GM21526 (cell line): Measurements from ENCODE around the gene C17orf67.
"Not testable (repeated sequence)": the region's sequence is repeated elsewhere in the genome, so short reads cannot be mapped to it uniquely, and the experiment has no call there.

Experiments
- ATAC-seq: cut with Tn5 transposase; IDR thresholded peaks from one replicate; pipeline ENCODE4 v1.9.1; 2021; ENCODE audit warnings: moderate library complexity; ENCODE audit not compliant: unreplicated experiment, low FRiP score

C17orf67 gene

GRCh38 chr17:56779322-56779721, 54.4 kb downstream of the C17orf67 start:
- no peak for ATAC-seq

GRCh38 chr17:56778898-56779297, 54.8 kb downstream of the C17orf67 start:
- ATAC-seq: no peak

- no peak for ATAC-seq
Observed at GRCh38 chr17:56777859-56778258, 55.9 kb downstream of the C17orf67 start.

GRCh38 chr17:56774650-56775049, 59.1 kb downstream of the C17orf67 start:
- ATAC-seq: no peak

GRCh38 chr17:56773124-56773523, 60.6 kb downstream of the C17orf67 start:
- no peak for ATAC-seq

GRCh38 chr17:56772442-56772841, 61.3 kb downstream of the C17orf67 start:
- ATAC-seq: no peak

- ATAC-seq: no peak
Observed at GRCh38 chr17:56771975-56772374, 61.7 kb downstream of the C17orf67 start.

GRCh38 chr17:56771563-56771962, 62.2 kb downstream of the C17orf67 start:
- no peak for ATAC-seq

GRCh38 chr17:56770427-56770826, 63.3 kb downstream of the C17orf67 start:
- no peak for ATAC-seq

GRCh38 chr17:56765449-56765848, 68.3 kb downstream of the C17orf67 start:
- no peak for ATAC-seq

- ATAC-seq: no peak
Observed at GRCh38 chr17:56762988-56763387, 70.7 kb downstream of the C17orf67 start.

GRCh38 chr17:56762144-56762543, 71.6 kb downstream of the C17orf67 start:
- ATAC-seq: no peak

GRCh38 chr17:56761387-56761786, 72.3 kb downstream of the C17orf67 start:
- no peak for ATAC-seq

- ATAC-seq: not testable (repeated sequence)
Observed at GRCh38 chr17:56757611-56758010, 76.1 kb downstream of the C17orf67 start.

GRCh38 chr17:56756536-56756935, 77.2 kb downstream of the C17orf67 start:
- ATAC-seq: no peak

- ATAC-seq: no peak
Observed at GRCh38 chr17:56755310-56755709, 78.4 kb downstream of the C17orf67 start.

GRCh38 chr17:56754523-56755208, 79.1 kb downstream of the C17orf67 start:
- no peak for ATAC-seq

GRCh38 chr17:56752263-56752836, 81.4 kb downstream of the C17orf67 start:
- no peak for ATAC-seq

GRCh38 chr17:56751145-56751738, 82.5 kb downstream of the C17orf67 start:
- no peak for ATAC-seq

GRCh38 chr17:56744721-56745120, 89.0 kb downstream of the C17orf67 start:
- ATAC-seq: no peak

GRCh38 chr17:56742601-56743000, 91.1 kb downstream of the C17orf67 start:
- ATAC-seq: no peak
